Neuron (in vitro differentiated cells): ENCODE data around the gene GUCA1C.

Source experiments
- H2AFZ ChIP-seq: one replicate; pipeline ENCODE4 v1.6.1; 2013; ENCODE audit warnings: low read depth, mild to moderate bottlenecking, inconsistent platforms, low read length, moderate library complexity
- H3K27me3 ChIP-seq: one replicate; pipeline ENCODE4 v1.6.1; 2013; ENCODE audit warnings: low read length; ENCODE audit not compliant: insufficient read depth
- H3K36me3 ChIP-seq: one replicate; pipeline ENCODE4 v1.6.1; 2013; ENCODE audit warnings: low read length; ENCODE audit not compliant: insufficient read depth
- H3K4me1 ChIP-seq: one replicate; pipeline ENCODE4 v1.6.1; 2013; ENCODE audit warnings: low read length; ENCODE audit not compliant: insufficient read depth
- H3K4me3 ChIP-seq: 2 replicates; pipeline ENCODE4 v1.5.1; 2013; ENCODE audit warnings: mild to moderate bottlenecking, low read length, moderate library complexity
- H3K9me3 ChIP-seq: one replicate; pipeline ENCODE4 v1.6.1; 2013; ENCODE audit warnings: low read length

Gene GUCA1C

DNA sequence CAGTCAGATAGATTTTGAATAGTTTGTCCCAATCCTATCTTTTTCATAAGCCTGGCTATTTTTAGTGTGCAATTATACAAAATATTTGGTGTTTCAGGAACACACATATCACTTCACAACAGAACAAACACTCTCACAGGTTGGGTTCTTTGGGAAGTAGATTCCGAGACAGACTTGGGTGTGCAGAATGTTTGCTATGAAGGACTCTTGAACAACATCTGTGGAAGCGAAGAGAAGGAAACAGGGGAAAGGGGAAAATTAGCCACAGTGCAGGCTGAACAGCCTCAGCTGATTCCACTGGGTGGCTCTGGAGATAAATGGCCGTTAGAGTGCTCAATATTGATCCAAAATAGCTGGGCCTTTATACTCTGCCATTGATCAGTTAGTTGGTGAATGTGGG lies 61.8 kb downstream of the GUCA1C start:
- H3K4me3 ChIP-seq: no peak overlapping the region
- H3K4me1 ChIP-seq: no peaks in the 10 kb centered on the region
- H3K9me3 ChIP-seq: no peaks in the 10 kb centered on the region
- no peaks in the 10 kb centered on the region for H3K36me3 ChIP-seq
- no peak overlapping the region for H2AFZ ChIP-seq
- no peaks in the 10 kb centered on the region for H3K27me3 ChIP-seq

DNA sequence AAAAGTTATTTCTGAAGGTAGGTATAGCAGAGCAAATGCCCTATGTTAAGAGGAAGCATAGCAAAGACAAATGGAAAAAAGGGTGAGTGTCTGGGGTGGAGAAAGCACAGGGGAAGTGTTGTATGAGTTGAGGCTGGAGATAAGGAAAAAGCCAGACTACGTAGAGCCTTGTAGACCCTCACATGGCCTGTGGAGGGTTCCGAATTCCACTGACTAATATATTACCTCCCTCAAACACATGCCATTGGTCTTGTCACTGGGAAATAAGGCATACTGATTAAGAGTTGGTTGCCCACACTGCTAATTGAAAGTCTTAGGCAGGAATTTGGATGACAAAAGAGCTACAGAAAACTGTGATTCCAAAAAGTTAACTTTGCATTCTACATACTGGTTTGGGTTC lies 65.9 kb downstream of the GUCA1C start:
- Histone ChIP-seq H3K27me3 (no peaks in the 10 kb centered on the region), H3K9me3 (no peaks in the 10 kb centered on the region), H3K4me1 (no peaks in the 10 kb centered on the region), H3K36me3 (no peaks in the 10 kb centered on the region), H3K4me3 (no peak overlapping the region), H2AFZ (no peak overlapping the region)

DNA sequence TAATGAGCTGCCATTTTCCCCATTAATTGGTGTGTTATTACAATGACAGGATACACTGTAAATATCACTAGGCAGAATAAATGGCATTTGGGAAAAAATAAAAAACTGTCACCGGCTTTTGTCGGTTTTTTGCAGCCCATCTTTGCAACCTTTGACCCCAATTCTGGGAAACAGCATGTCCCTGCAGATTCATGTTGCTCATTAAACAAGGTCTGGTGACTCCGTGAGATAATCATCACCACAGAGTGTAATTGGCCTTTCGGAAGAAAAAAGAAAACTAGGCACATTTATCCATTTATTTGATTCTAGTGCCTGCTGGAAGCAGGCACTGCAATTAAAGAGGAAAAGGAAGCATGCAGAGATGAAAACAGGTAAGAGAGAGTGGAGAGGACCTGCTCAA lies 66.6 kb downstream of the GUCA1C start:
- H3K4me3 ChIP-seq: no peak overlapping the region
- H2AFZ ChIP-seq: no peak overlapping the region
- no peaks in the 10 kb centered on the region for H3K4me1 ChIP-seq
- H3K36me3 ChIP-seq: no peaks in the 10 kb centered on the region
- no peaks in the 10 kb centered on the region for H3K9me3 ChIP-seq
- H3K27me3 ChIP-seq: no peaks in the 10 kb centered on the region

DNA sequence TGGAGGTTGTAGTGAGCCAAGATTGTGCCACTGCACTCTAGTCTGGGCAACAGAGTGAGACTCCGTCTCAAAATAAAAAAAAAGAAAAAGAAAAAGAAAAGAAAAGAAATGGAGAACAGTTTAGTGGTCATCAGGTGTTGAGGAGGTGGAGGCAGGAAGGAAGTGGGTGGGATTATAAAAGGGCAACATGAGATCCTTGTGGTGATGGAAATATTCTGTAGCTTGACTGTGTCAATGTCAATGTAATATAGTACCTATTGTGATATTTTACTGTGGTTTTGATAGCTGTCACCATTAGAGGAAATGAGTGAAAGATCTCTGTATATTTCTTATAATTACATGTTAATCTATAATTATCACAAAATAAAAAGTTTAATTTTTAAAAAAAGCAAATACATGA lies 70.3 kb downstream of the GUCA1C start:
- no peaks in the 10 kb centered on the region for H3K9me3 ChIP-seq
- no peak overlapping the region for H2AFZ ChIP-seq
- H3K27me3 ChIP-seq: no peaks in the 10 kb centered on the region
- no peak overlapping the region for H3K4me3 ChIP-seq
- no peaks in the 10 kb centered on the region for H3K36me3 ChIP-seq
- H3K4me1 ChIP-seq: no peaks in the 10 kb centered on the region

DNA sequence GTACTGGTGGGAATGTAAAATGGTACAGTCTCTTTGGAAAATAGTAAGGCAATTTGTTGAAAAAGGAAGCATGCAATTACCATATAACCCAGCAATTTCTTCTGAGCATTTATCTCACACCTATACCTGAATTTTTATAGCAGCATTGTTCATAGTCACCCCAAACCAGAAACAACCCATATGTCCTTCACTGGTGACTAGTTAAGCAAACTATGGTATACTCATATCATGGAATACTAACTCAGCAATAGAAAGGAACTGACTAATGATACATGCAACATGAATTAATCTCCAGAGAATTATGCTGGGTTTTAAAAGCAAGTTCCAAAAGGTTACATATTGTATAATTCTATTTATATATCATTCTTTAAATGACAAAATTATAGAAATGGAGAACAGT lies 70.9 kb downstream of the GUCA1C start:
- H2AFZ ChIP-seq: no peak overlapping the region
- H3K27me3 ChIP-seq: no peaks in the 10 kb centered on the region
- H3K4me1 ChIP-seq: no peaks in the 10 kb centered on the region
- H3K9me3 ChIP-seq: no peaks in the 10 kb centered on the region
- no peak overlapping the region for H3K4me3 ChIP-seq
- H3K36me3 ChIP-seq: no peaks in the 10 kb centered on the region

DNA sequence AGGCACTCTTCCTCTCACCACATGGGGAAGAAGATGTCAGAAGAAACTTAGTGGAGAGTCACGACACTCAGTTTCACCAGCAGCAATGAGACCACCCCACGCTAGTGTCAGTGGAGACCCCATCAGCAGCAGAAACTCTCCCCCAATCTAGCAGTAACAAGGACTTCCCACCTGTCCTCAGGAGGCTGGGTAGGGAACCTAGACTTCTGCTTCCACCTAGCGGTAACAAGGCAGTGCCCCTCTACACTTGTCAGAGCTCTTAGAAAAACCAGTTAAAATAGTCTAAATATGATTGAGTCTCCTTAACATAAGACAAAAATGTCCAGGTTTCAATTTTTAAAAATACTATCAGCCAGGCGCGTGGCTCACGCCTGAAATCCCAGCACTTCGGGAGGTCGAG lies 73.8 kb downstream of the GUCA1C start:
- Histone ChIP-seq H3K4me3 (no peak overlapping the region), H3K9me3 (no peaks in the 10 kb centered on the region), H2AFZ (no peak overlapping the region), H3K4me1 (no peaks in the 10 kb centered on the region), H3K36me3 (no peaks in the 10 kb centered on the region), H3K27me3 (no peaks in the 10 kb centered on the region)

DNA sequence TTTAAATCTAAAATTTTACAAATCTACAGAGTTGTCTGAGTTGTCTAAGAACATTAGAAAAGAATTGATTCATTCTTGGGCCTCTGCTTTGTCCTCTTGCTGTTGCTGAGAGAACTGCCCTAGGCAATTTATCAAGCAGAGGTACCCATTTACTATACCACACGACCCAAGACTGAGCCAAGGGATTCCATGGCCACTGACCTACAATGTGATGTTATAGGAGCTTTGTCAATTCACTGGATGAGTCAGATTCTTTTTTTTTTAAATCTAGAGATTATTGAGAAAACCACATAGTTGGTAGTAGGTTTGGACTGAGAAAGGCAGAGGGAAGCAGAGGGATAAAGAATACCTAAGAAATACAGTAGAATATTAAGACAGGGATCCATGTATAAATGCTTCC lies 75.8 kb downstream of the GUCA1C start:
- Histone ChIP-seq H2AFZ (no peak overlapping the region), H3K36me3 (no peaks in the 10 kb centered on the region)

DNA sequence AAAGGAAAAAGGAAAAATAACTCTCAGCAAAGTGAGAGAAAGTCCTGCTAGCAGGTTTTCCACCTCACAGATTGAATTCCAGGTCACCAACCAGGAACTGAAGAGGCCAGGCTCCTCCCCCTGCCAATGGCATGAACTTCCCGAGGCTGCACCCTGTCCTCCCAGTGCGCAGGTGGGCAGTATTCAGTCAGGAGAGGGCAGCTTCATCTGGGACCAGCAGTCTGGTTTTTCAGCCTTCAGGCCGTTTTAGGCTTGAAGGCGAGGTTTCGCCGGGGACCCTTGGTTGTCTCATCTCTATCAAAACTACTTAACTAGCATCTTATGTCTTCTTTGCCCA lies 89.9 kb downstream of the GUCA1C start:
- Histone ChIP-seq H3K4me3 (no peak overlapping the region), H2AFZ (no peak overlapping the region), H3K27me3 (no peaks in the 10 kb centered on the region), H3K4me1 (peaks cover 4% of the 10 kb centered on the region), H3K36me3 (no peaks in the 10 kb centered on the region), H3K9me3 (no peaks in the 10 kb centered on the region)

More for the DNA sequence above, 75.8 kb downstream of the GUCA1C start:
- no peaks in the 10 kb centered on the region for H3K27me3 ChIP-seq
- no peaks in the 10 kb centered on the region for H3K4me1 ChIP-seq
- no peaks in the 10 kb centered on the region for H3K9me3 ChIP-seq
- no peak overlapping the region for H3K4me3 ChIP-seq

DNA sequence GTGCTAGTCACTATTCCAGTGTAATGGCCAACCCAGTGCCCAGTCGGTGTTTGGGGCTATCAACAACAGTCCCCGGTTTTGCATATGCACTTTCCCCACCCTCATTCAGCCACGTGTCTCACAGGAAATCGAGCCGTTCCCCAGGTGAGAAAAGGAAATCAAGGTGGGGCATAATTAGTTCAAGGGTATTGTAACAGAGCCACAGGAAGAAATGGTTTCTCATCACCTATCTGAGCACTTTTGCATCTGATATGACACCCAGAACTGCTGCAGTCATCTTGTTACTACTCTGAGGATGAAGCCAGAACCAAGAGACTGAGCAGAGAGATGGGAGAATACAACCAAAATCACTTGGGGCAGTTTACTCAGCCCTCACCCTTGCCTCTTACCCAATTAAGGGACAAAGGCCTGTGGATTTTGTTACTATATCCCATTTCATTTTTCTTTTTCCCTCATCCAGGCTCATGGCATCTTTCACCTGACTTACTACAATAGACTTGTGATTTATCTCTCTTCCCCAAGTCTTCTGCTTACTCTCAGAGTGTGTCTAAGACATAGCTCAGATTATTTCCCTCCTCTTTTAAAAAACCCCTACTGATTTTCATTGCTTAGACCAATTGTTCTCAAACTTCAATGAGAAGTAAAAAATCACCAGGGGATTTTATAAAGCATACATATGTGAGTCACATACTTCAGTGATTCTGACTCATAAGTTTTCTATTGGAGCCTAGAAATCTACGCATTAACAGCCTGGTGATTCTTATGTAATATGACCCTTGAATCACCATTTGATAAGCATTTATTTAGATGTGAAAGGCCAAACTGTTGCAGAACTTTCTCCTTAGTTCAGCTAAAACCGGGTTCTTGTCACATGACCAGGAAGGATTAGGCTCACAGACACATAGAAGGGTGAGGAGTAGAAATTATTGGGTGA lies 90.5 kb downstream of the GUCA1C start:
- Histone ChIP-seq H3K9me3 (no peaks in the 10 kb centered on the region), H3K4me1 (peaks cover 4% of the 10 kb centered on the region), H3K4me3 (no peak overlapping the region), H2AFZ (no peak overlapping the region), H3K27me3 (no peaks in the 10 kb centered on the region), H3K36me3 (no peaks in the 10 kb centered on the region)

DNA sequence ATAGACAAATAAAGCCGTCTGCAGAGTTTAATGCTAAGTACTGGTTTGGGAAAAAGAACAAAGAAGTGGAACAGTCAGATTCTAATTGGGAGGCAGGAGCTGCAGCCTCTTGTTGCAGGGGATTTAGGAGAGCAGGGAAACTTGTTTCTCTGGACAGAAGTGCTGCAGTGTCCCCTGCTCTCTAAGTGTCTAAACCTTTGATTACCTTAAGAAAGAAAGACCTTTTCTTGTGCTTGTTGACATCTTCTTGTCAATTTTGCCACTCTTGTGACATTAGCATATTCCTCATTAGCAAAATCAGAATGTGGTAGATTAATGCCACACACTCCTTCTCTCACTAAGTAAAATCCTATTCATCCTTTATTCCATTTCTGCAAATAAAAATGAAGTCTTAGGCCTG lies 92.3 kb downstream of the GUCA1C start:
- Histone ChIP-seq H3K36me3 (no peaks in the 10 kb centered on the region), H3K4me1 (peaks cover 4% of the 10 kb centered on the region), H3K9me3 (no peaks in the 10 kb centered on the region), H3K4me3 (no peak overlapping the region), H3K27me3 (no peaks in the 10 kb centered on the region), H2AFZ (no peak overlapping the region)
